HL-60 (cell line): ENCODE results near the gene CTNNA3.

Experiments
- DNase-seq, 2 experiments: peaks; one replicate each; pipeline ENCODE4 v3.0.0-alpha.2; 2010 to 2020; ENCODE audit warnings: low read depth in 1 of 2, low spot score in 1 of 2
- H3K27ac ChIP-seq: fragments of 250-450 bp; sonication (Bioruptor Pico); replicated peaks from 2 replicates; pipeline ENCODE4 v1.5.1; 2020; ENCODE audit warnings: mild to moderate bottlenecking, moderate library complexity
- H3K27me3 ChIP-seq: fragments of 250-450 bp; sonication (Bioruptor Pico); 2 replicates; pipeline ENCODE4 v1.5.1; 2021; ENCODE audit warnings: mild to moderate bottlenecking, moderate library complexity; ENCODE audit not compliant: insufficient read depth, poor library complexity, severe bottlenecking
- H3K4me3 ChIP-seq: replicated peaks from 2 replicates; pipeline ENCODE4 v1.5.1; 2011; ENCODE audit warnings: mild to moderate bottlenecking, control low read depth, low read length; ENCODE audit not compliant: insufficient read depth
- CTCF ChIP-seq: IDR thresholded peaks from one replicate; pipeline ENCODE4 v1.5.1; 2011; ENCODE audit warnings: low read length, control low read depth, inconsistent platforms; ENCODE audit not compliant: insufficient read depth
- GABPA ChIP-seq: IDR thresholded peaks from 2 replicates; pipeline ENCODE4 v1.6.1; 2012; ENCODE audit warnings: low read depth
- POLR2AphosphoS5 ChIP-seq: IDR thresholded peaks from 2 replicates; pipeline ENCODE4 v1.6.1; 2012; ENCODE audit warnings: low read depth
- REST ChIP-seq: IDR thresholded peaks from 2 replicates; pipeline ENCODE4 v1.6.1; 2012; ENCODE audit warnings: low read depth; ENCODE audit not compliant: insufficient replicate concordance
- SPI1 ChIP-seq: IDR thresholded peaks from 2 replicates; pipeline ENCODE4 v1.6.1; 2012; ENCODE audit warnings: low read depth, mild to moderate bottlenecking, borderline replicate concordance

Gene CTNNA3

GRCh38 chr10:66242885-66243284 lies 1453.1 kb downstream of the CTNNA3 start:
- no peak overlapping the region for H3K4me3 ChIP-seq
- H3K27ac ChIP-seq: no peak overlapping the region
- DNase-seq: no peak
- TF ChIP-seq SPI1: no peak
- TF ChIP-seq POLR2AphosphoS5: no peak
- no peak for TF ChIP-seq GABPA
- TF ChIP-seq CTCF: no peak
- TF ChIP-seq REST: no peak
- H3K27me3 ChIP-seq: no peaks in the 10 kb centered on the region

- Histone ChIP-seq H3K27me3 (no peaks in the 10 kb centered on the region), H3K27ac (no peak overlapping the region), H3K4me3 (no peak overlapping the region)
- TF ChIP-seq REST (no peak), GABPA (no peak), POLR2AphosphoS5 (no peak), CTCF (no peak), SPI1 (no peak)
- no peak for DNase-seq
Observed at GRCh38 chr10:66239062-66239461, 1456.9 kb downstream of the CTNNA3 start.

GRCh38 chr10:66238343-66238742 lies 1457.7 kb downstream of the CTNNA3 start:
- Histone ChIP-seq H3K27me3 (no peaks in the 10 kb centered on the region), H3K4me3 (no peak overlapping the region), H3K27ac (no peak overlapping the region)
- DNase-seq: no peak
- TF ChIP-seq GABPA: no peak
- TF ChIP-seq CTCF: no peak
- no peak for TF ChIP-seq REST
- TF ChIP-seq POLR2AphosphoS5: no peak
- TF ChIP-seq SPI1: no peak
